HUES64 (cell line): Measurements from ENCODE around the gene INVS.

ENCODE experiments used
- H3K27ac ChIP-seq: 2 replicates; pipeline ENCODE4 v1.7.0; 2013; ENCODE audit warnings: low read depth, low read length, inconsistent platforms
- H3K27me3 ChIP-seq: 2 replicates; pipeline ENCODE4 v1.6.1; 2013; ENCODE audit warnings: mild to moderate bottlenecking, low read length; ENCODE audit not compliant: insufficient read depth
- H3K36me3 ChIP-seq: 2 replicates; pipeline ENCODE4 v1.6.1; 2013; ENCODE audit warnings: mild to moderate bottlenecking, low read length; ENCODE audit not compliant: insufficient read depth
- H3K4me1 ChIP-seq: 2 replicates; pipeline ENCODE4 v1.6.1; 2013; ENCODE audit warnings: mild to moderate bottlenecking, low read length, moderate library complexity; ENCODE audit not compliant: insufficient read depth
- H3K4me3 ChIP-seq: 2 replicates; pipeline ENCODE4 v1.5.1; 2013; ENCODE audit warnings: mild to moderate bottlenecking, low read length, moderate library complexity
- H3K9ac ChIP-seq: 2 replicates; pipeline ENCODE4 v1.6.1; 2013; ENCODE audit warnings: mild to moderate bottlenecking, low read depth, low read length
- H3K9me3 ChIP-seq: 2 replicates; pipeline ENCODE4 v1.6.1; 2013; ENCODE audit warnings: low read depth, low read length; ENCODE audit not compliant: insufficient read depth
- WGBS: fragments of 150-250, 120-280 bp; methylation state at CpG from one replicate; pipeline ENCODE4 v1.1.7; 2013; ENCODE audit warnings: missing lambda C conversion rate; 5-methylcytosine and 5-hydroxymethylcytosine counted together

INVS gene

DNA sequence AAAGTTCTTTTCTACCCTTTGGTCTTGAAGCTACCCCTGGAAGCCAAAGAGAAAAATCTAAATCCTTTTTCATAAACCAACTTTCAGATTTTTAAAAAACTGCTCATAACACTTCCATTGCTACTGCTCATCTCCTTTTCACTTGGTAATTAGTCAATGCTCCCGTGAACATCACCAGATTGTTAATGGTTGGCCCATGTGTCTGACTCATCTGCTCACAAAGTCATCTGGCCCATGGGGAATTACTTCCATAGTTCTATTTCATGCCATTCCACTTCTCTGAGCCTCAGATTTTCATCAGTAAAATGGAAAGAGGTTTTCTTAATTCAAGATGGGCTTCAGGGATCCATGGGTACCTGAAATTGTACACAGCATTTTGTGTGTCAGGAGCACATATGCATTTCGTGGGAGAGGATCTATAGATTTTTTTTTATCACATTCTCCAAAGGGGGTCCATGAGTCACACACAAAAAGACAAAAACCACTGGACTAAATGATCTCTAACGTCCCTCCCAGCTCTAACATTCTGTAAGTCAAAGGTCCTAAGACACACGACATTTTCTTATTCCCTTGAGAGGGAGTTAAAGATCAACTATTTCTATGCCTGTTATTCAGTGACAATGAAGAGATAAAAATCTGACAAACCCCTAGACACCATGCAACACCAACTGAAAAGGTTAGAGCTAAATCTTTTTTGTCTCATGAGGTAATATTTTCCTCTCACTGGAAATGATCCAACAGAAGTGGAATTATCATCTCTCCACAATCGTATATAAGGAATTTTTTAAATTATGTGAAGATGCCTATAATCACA lies 178.3 kb downstream of the INVS start:
- WGBS: 83% methylated on average over 4 of the region's 5 CpGs
- H3K9ac ChIP-seq: no peak overlapping the region

DNA sequence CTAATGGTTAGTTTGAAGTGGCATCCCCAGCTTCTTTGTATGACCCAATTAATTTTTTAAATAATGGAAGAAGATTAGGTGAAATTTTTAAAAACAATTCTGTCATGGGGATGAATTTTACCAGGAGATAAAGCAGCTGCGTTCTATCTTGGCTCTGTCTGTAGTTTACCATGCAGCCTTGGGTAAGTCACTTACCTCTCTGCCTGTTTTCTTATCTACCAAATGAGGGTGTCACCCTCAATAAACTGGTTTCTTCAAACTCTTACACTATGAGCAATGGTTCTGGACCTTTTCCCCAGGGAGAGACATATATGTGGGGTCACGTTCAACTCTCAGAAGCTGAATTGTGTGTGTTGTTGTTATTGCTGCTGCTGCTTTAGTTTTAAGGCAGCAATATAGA lies 182.0 kb downstream of the INVS start:
- Histone ChIP-seq H3K9me3 (no peaks in the 10 kb centered on the region; the same call in 1 of the 2 replicates), H3K4me1 (no peaks in the 10 kb centered on the region), H3K36me3 (peaks cover 24% of the 10 kb centered on the region), H3K27ac (no peak overlapping the region), H3K27me3 (no peaks in the 10 kb centered on the region), H3K9ac (no peak overlapping the region), H3K4me3 (no peak overlapping the region)
- WGBS: 93% methylated on average over 2 of the region's 2 CpGs

More for the DNA sequence above, 178.3 kb downstream of the INVS start:
- Histone ChIP-seq H3K36me3 (peaks cover 16% of the 10 kb centered on the region; the same call in 1 of the 2 replicates), H3K4me1 (no peaks in the 10 kb centered on the region), H3K27ac (no peak overlapping the region), H3K9me3 (no peaks in the 10 kb centered on the region), H3K4me3 (no peak overlapping the region), H3K27me3 (no peaks in the 10 kb centered on the region)

DNA sequence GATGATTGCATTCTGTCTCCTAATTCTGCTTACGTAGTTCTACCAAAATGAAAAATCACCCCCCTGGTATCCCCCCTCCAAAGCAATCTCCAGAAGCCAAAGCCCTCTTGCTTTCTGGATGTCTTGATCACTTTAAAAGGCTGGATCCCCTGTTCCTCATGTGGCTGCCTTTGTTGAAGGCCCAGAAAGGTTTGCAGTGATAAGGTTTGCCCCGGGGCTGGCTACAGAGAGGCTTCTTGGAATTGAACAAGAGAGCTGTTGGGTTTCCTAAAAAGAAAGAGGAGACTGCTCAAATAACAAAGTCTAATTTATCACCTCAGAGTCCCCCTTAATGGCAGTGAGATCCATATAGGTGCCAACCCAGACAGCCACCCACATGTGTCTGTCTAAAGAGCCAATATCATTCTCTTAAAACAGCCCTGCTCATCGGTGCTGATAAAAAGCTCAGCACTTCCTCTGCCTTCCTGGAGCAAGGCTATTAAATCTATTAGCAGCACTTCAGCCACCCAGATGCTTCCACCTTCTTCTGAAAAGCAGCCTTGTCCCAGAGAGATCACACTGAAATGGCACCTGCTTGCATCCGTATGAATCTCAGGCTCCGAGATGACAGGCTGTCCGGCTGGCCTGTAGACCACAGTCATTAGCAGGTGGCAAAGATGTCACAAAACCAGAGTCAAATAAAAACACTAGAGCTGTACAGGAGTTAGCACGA lies 182.8 kb downstream of the INVS start:
- no peaks in the 10 kb centered on the region for H3K4me1 ChIP-seq
- no peak overlapping the region for H3K9ac ChIP-seq
- no peak overlapping the region for H3K4me3 ChIP-seq
- H3K27ac ChIP-seq: no peak overlapping the region
- H3K27me3 ChIP-seq: no peaks in the 10 kb centered on the region
- 95% methylated on average over 7 of the region's 7 CpGs for WGBS
- H3K9me3 ChIP-seq: no peaks in the 10 kb centered on the region; the same call in 1 of the 2 replicates
- H3K36me3 ChIP-seq: peaks cover 24% of the 10 kb centered on the region

DNA sequence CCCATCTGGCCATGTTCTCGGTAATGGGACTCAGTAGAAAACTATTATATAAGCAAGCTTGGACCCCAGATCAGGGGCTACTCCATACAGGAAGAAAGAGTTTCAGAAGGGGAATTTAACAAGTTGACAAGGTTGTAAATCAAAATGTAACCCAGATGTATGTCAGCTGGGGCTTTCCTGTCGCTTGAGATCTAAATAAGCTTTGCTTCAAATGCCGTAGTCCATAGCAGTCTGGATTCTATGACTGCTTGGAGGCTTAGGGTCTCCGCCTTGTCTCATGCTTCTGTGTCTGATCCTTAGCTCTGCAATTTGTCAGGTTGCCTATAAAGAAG lies 183.3 kb downstream of the INVS start:
- H3K27me3 ChIP-seq: no peaks in the 10 kb centered on the region
- WGBS: 91% methylated on average over 4 of the region's 4 CpGs
- H3K4me3 ChIP-seq: no peak overlapping the region
- H3K27ac ChIP-seq: no peak overlapping the region
- peaks cover 27% of the 10 kb centered on the region for H3K36me3 ChIP-seq
- H3K9me3 ChIP-seq: no peaks in the 10 kb centered on the region; the same call in 1 of the 2 replicates
- H3K4me1 ChIP-seq: no peaks in the 10 kb centered on the region
- no peak overlapping the region for H3K9ac ChIP-seq

DNA sequence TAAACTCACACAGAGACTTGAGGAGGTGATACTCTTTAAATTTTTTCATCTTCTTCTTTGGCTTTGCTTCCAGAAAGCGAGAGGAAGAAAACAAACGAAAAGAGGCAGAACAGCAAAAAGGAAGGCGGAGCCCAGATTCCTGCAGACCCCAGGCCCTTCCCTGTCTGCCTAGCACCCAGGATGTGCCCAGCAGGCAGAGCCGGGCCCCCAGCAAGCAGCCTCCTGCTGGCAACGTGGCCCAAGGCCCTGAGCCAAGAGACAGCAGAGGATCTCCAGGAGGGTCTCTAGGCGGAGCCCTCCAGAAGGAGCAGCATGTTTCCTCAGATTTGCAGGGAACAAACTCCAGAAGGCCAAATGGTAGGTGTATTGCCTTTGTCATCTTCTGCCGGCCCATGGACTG lies 185.2 kb downstream of the INVS start:
- Histone ChIP-seq H3K27me3 (no peaks in the 10 kb centered on the region), H3K4me1 (no peaks in the 10 kb centered on the region), H3K36me3 (peaks cover 32% of the 10 kb centered on the region), H3K9ac (no peak overlapping the region), H3K9me3 (no peaks in the 10 kb centered on the region; the same call in 1 of the 2 replicates), H3K4me3 (no peak overlapping the region), H3K27ac (no peak overlapping the region)
- WGBS: 86% methylated on average over 6 of the region's 7 CpGs

DNA sequence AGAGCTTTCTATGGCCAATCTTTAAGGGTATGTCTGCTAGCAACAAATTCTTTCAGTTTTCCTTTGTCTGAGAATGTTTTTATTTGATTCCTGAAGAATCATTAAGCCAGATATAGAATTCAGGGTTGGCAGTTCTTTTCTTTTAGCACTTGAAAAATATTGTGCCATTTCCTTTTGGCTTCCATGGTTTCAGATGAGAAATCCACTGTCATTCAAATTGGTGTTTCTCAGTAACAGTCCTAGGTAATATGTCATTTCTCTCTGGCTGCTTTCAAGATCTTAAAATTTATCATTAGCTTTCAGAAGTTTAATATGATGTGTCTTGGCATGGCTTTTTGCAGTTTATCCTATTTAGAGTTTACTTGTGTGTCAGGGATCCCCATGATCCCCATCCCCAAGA lies 186.0 kb downstream of the INVS start:
- Histone ChIP-seq H3K9me3 (no peaks in the 10 kb centered on the region; the same call in 1 of the 2 replicates), H3K36me3 (peaks cover 39% of the 10 kb centered on the region), H3K4me1 (no peaks in the 10 kb centered on the region), H3K9ac (no peak overlapping the region), H3K27ac (no peak overlapping the region), H3K27me3 (no peaks in the 10 kb centered on the region), H3K4me3 (no peak overlapping the region)

DNA sequence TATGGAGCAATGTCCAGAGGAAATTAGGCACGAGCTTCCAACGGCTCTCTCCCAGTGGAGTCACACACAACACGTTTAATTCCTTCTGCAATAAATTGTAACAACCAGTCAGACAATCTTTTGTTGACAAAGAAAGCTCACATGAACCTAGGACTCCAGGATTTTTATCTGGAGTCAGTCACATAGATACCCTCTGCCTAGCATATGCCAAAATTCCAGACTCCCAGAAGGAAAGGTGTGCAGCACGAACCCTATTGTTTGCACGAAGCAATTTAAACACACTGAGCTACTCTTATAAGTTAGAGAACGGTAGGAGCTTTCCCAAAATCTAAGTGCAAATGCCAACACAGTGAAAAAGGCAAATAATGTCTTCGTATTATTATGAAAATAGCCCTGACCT lies 186.6 kb downstream of the INVS start:
- H3K4me3 ChIP-seq: no peak overlapping the region
- peaks cover 37% of the 10 kb centered on the region for H3K36me3 ChIP-seq
- no peak overlapping the region for H3K27ac ChIP-seq
- no peaks in the 10 kb centered on the region for H3K4me1 ChIP-seq
- no peaks in the 10 kb centered on the region for H3K27me3 ChIP-seq
- 95% methylated on average over 7 of the region's 7 CpGs for WGBS
- H3K9ac ChIP-seq: no peak overlapping the region
- no peaks in the 10 kb centered on the region; the same call in 1 of the 2 replicates for H3K9me3 ChIP-seq

DNA sequence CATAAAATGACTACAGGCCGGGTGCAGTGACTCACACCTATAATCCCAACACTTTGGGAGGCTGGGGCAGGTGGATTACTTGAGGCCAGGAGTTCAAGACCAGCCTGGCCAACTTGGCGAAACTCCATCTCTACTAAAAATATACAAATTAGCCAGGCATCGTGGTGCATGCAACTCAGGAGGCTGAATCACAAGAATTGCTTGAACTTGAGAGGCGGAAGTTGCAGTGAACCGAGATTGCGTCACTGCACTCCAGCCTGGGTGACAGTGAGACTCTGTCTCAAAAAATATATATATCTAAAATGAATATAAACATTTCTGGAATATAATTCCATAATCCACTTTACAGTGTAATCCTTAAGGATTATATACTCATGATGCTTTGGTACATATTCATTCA lies 187.2 kb downstream of the INVS start:
- Histone ChIP-seq H3K9ac (no peak overlapping the region), H3K4me3 (no peak overlapping the region), H3K4me1 (no peaks in the 10 kb centered on the region), H3K27me3 (no peaks in the 10 kb centered on the region), H3K27ac (no peak overlapping the region), H3K9me3 (no peaks in the 10 kb centered on the region; the same call in 1 of the 2 replicates), H3K36me3 (peaks cover 42% of the 10 kb centered on the region)
- 96% methylated on average over 6 of the region's 6 CpGs for WGBS

DNA sequence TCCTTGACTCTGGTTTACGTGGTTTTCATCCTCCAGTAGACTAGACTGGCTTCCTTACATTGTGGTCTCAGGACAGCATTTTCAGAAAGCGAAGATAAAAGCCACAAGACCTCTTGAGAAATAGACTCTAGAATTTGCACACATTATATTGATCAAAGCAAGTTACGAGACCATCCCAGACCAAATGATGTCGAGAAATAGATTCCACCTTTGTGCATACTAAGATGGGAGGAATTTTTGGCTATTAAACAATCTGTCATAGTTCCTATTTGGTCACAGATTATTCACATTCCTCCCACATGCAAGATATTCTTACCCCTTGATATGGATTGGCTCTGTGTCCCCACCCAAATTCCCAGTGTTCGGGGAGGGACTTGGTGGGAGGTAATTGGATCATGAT lies 188.1 kb downstream of the INVS start:
- 94% methylated on average over 5 of the region's 5 CpGs for WGBS

DNA sequence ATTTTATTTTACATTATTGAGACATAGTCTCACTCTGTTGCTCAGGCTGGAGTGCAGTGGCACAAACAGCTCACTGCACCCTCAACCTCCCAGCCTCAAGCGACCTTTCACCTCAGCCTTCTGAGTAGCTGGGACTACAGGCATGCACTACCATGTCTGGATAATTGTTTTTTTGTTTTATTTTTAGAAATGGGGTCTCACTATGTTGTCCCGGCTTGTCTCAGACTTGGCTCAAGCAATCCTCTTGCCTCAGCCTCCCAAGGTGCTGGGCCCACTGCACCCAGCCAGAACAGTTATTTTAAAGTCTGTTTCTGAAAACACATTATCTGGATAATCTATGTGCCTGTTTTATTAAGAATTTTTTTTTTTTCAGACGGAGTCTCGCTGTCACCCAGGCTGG lies 191.7 kb downstream of the INVS start:
- Histone ChIP-seq H3K36me3 (peaks cover 68% of the 10 kb centered on the region), H3K4me3 (no peak overlapping the region), H3K9ac (no peak overlapping the region), H3K27me3 (no peaks in the 10 kb centered on the region), H3K27ac (no peak overlapping the region), H3K9me3 (no peaks in the 10 kb centered on the region), H3K4me1 (no peaks in the 10 kb centered on the region)
- WGBS: 98% methylated on average over 4 of the region's 4 CpGs

More for the DNA sequence above, 188.1 kb downstream of the INVS start:
- no peak overlapping the region for H3K9ac ChIP-seq
- H3K27me3 ChIP-seq: no peaks in the 10 kb centered on the region
- no peak overlapping the region for H3K27ac ChIP-seq
- no peak overlapping the region for H3K4me3 ChIP-seq
- H3K4me1 ChIP-seq: no peaks in the 10 kb centered on the region
- H3K9me3 ChIP-seq: no peaks in the 10 kb centered on the region; the same call in 1 of the 2 replicates
- H3K36me3 ChIP-seq: peaks cover 51% of the 10 kb centered on the region

DNA sequence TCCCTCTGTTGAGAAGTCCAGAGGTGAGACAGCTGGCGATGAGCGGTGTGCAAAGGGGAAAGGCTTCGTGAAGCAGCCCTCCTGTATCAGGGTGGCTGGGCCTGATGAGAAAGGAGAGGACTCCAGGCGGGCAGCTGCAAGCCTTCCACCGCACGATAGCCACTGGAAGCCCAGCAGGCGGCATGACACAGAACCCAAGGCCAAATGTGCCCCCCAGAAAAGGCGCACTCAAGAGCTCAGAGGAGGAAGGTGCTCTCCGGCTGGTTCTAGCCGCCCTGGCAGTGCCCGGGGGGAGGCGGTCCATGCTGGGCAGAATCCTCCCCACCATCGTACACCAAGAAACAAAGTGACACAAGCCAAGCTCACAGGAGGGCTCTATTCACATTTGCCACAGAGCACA lies 193.4 kb downstream of the INVS start:
- no peak overlapping the region for H3K4me3 ChIP-seq
- H3K36me3 ChIP-seq: peaks cover 80% of the 10 kb centered on the region
- 96% methylated on average over 13 of the region's 13 CpGs for WGBS
- no peak overlapping the region for H3K9ac ChIP-seq
- no peak overlapping the region for H3K27ac ChIP-seq
- H3K4me1 ChIP-seq: no peaks in the 10 kb centered on the region
- H3K9me3 ChIP-seq: no peaks in the 10 kb centered on the region
- no peaks in the 10 kb centered on the region for H3K27me3 ChIP-seq
